ENCODE results near the gene ARMC9.

The ARMC9 gene

DNA sequence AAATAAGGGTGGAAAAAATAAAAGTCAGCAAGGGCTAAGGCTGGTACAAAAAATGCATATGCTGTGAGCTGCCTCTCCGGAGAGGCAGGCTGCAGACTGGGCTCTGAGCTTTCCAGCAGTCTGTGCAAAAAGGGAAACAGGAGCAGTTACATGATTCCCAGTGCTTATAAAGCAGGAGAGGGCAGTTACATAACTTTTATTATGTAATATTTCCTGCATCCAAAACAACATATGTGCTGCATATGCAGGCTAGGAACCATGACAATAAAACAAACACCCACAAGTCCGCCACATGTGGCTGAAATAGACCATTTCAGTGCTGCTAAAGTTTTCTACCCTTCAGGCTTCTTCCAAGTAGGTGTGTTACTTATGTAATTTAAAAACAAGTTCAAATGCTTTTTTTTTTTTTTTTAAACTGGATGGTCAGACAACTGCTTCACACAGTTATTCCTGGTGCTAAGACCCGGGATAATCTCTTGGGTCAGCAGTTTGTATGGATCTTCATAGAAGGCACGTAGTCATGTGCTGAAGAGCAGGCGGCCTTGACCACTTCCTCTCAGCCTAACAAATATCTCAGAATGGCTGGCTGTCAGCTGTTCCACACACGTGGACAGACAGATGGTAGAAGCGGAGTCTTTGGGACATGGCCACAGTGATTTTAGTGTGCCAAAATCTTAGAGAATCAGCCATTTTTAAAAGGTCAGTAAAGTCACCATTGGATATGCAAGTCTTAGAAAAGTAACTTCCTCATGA, 43.5 kb downstream of the ARMC9 start:
- Histone ChIP-seq H3K4me1 (no peaks in the 10 kb centered on the region), H3K27ac (no peak overlapping the region), H3K9me3 (no peaks in the 10 kb centered on the region), H3K4me3 (no peak overlapping the region), H3K27me3 (no peaks in the 10 kb centered on the region), H3K36me3 (peaks cover 8 to 55% (median 15%) of the 10 kb centered on the region in 3 donors)
- TF ChIP-seq, protein P1, sequence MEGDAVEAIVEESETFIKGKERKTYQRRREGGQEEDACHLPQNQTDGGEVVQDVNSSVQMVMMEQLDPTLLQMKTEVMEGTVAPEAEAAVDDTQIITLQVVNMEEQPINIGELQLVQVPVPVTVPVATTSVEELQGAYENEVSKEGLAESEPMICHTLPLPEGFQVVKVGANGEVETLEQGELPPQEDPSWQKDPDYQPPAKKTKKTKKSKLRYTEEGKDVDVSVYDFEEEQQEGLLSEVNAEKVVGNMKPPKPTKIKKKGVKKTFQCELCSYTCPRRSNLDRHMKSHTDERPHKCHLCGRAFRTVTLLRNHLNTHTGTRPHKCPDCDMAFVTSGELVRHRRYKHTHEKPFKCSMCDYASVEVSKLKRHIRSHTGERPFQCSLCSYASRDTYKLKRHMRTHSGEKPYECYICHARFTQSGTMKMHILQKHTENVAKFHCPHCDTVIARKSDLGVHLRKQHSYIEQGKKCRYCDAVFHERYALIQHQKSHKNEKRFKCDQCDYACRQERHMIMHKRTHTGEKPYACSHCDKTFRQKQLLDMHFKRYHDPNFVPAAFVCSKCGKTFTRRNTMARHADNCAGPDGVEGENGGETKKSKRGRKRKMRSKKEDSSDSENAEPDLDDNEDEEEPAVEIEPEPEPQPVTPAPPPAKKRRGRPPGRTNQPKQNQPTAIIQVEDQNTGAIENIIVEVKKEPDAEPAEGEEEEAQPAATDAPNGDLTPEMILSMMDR (IDR thresholded peaks at IDR 0.05), result no peak
- intact Hi-C loops (cut with DNase I; ENCODE audit: low total_unique reads), result no loop called here
- peak in 1 of 2 donors; percentile 67 for DNase-seq

DNA sequence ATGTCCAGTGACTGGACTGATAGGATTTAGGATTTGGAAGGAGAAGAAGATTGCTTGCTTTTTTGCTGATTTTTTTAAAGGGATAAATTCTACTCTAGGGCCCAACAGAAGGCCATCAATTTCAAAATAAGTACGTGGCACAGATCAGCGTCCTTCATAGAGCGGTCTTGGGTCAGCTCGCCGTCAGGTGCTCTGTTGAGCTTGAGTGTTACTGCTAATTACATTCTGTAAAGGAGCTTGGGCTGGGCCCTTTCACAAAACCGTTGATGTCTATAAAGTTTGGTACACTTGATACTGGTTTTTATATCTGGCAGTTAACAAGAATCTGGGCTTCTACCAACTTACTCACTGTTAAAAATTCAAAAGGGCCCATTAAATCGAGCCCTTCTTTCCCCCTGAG, 45.4 kb downstream of the ARMC9 start:
- intact Hi-C loops (cut with DNase I; ENCODE audit: low total_unique reads), result no loop called here
- DNase-seq, result no peak
- no peak overlapping the region for H3K4me3 ChIP-seq
- H3K27ac ChIP-seq, result no peak overlapping the region
- no peaks in the 10 kb centered on the region for H3K9me3 ChIP-seq
- TF ChIP-seq, protein P1 (IDR thresholded peaks at IDR 0.05), result no peak
- H3K36me3 ChIP-seq, result peaks cover 1 to 63% (median 16%) of the 10 kb centered on the region in 3 donors
- no peaks in the 10 kb centered on the region for H3K27me3 ChIP-seq
- H3K4me1 ChIP-seq, result no peaks in the 10 kb centered on the region

DNA sequence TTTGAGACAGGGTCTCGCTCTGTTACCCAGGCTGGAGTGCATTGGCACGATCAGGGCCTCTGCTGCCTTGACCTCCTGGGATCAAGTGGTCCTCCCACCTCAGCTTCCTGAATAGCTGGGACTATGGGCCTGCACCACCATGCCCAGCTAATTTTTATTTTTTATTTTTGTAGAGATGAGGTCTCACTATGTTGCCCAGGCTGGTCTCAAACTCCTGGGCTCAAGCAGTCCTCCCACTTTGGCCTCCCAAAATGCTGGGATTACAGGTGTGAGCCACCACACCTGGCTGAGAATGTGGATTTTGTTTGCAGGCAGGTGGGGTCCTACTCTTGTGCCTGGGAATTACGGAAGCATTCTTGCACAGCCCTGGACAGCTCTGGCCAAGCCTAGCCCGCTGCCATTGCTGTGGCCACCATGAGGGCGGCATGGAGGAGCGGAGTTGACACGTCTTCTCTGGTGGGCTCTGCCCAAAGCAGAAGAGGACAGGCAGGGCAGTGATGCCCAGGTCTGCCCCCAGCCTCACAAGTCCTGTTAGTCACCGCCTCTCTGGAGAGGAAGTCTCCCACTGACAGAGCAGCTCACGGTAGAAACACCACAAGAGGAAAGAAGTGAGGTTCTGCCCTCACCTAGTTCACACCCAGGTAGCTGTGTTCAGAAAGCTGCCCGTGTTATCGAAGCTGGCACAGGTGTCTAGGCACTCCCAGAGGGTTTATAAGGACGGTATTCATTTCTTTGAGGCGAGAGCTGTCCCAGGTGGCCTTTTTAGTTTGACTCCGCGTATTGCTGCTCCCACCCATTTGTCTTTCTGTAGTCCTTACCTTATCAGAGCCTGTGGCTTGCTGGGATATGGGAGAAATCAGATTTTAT, 46.2 kb downstream of the ARMC9 start:
- Histone ChIP-seq H3K9me3 (no peaks in the 10 kb centered on the region), H3K4me3 (no peak overlapping the region), H3K4me1 (no peaks in the 10 kb centered on the region), H3K36me3 (peaks cover 0 to 61% (median 12%) of the 10 kb centered on the region in 3 donors), H3K27ac (no peak overlapping the region), H3K27me3 (no peaks in the 10 kb centered on the region)
- intact Hi-C loops (cut with DNase I; ENCODE audit: low total_unique reads), result no loop called here
- no peak for DNase-seq
- TF ChIP-seq, protein P1 (IDR thresholded peaks at IDR 0.05), result no peak

DNA sequence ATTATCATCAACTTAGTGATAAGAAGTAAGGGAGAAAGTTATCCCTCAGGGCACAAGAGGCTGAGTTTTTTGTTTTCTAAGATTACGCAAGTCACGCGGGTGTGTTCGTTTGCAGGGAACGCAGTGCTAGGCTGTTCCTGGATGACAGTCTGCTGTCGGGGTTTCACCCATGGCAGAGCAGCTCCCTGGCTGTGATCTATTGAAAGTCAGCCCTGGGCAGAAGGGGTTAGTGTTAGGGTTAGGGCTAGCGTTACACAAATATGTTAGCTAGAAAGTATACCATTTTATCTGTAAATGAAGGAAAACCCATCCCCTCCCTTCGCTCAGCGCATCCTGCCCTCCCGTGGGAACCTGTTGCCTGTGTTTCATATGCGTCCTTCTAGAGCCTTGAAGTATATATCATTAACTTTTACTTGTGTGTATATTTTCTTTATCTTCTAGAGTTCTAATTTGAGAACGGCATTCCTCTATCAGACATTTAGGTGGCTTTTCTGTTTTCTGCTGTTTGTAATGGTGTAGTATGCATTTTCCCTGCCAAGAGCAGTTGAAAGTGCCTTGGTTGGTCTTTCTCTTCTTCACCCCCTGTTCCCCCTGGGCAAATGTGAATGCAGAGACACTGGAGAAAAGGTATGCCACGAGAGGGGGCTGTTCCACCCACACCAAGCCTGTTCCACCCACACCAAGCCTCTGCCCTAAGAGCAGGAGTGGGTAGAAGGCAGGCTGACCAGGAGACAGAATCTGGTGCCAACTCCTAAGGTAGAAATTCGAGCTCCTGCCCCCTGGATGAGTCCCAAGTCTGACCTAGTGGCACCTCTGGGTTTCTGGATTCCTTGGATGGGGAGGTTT, 47.0 kb downstream of the ARMC9 start:
- no peaks in the 10 kb centered on the region for H3K9me3 ChIP-seq
- no peak overlapping the region for H3K4me3 ChIP-seq
- no peak for DNase-seq
- intact Hi-C loops (cut with DNase I; ENCODE audit: low total_unique reads), result no loop called here
- H3K27ac ChIP-seq, result no peak overlapping the region
- no peaks in the 10 kb centered on the region for H3K27me3 ChIP-seq
- TF ChIP-seq, protein P1 (IDR thresholded peaks at IDR 0.05), result no peak
- peaks cover 0 to 52% (median 7%) of the 10 kb centered on the region in 3 donors for H3K36me3 ChIP-seq
- H3K4me1 ChIP-seq, result no peaks in the 10 kb centered on the region

DNA sequence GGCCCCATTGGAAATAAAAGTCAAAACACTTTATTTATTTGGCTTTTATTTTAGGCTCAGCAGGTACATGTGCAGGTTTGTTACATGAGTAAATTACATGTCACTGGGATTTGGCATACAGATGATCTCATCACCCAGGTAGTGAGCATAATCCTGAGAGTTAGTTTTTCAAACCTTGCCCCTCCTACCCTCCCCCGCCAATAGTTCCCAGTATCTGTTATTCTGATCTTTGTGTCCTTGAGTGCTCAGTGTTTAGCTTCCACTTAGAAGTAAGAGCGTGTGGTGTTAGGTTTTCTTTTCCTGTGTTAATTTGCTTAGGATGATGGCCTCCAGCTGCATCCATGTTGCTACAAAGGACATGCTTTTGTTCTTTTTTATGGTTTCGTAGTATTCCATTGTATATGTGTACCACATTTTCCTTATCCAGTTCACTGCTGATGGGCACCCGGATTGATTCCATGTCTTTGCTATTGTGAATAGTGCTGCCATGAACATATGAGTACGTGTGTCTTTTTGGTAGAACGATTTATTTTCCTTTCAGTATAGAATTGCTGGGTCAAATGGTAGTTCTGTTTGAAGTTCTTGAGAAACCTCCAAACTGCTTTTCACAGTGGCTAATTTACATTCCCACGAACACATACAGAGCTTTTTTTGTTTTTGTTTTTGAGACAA, 47.9 kb downstream of the ARMC9 start:
- Histone ChIP-seq H3K4me1 (no peaks in the 10 kb centered on the region), H3K27ac (no peak overlapping the region), H3K36me3 (peaks cover 0 to 44% (median 5%) of the 10 kb centered on the region in 3 donors), H3K9me3 (no peaks in the 10 kb centered on the region), H3K27me3 (no peaks in the 10 kb centered on the region), H3K4me3 (no peak overlapping the region)
- intact Hi-C loops (cut with DNase I; ENCODE audit: low total_unique reads), result no loop called here
- TF ChIP-seq, protein P1 (IDR thresholded peaks at IDR 0.05), result no peak
- DNase-seq, result no peak
